ENCODE measurements around the gene KRT12.

GRCh38 chr17:40848583-40849235, 18.3 kb downstream of the KRT12 start:
- no peak for TF ChIP-seq CTCF (conservative IDR thresholded peaks at IDR 0.05; ENCODE audit: low read depth, low read length)
- no peak for TF ChIP-seq POLR2A (IDR thresholded peaks at IDR 0.05; ENCODE audit: low read depth, low read length)
- no peak for TF ChIP-seq USF2 (IDR thresholded peaks at IDR 0.05; ENCODE audit: low read depth, low read length)
- no peak for TF ChIP-seq RAD21 (IDR thresholded peaks at IDR 0.05; ENCODE audit: low read length)
- no peak for TF ChIP-seq BHLHE40 (IDR thresholded peaks at IDR 0.05; ENCODE audit: low read depth, low read length)
- TF ChIP-seq SMC3 (IDR thresholded peaks at IDR 0.05; ENCODE audit: low read depth, low read length): no peak
- TF ChIP-seq MAFK (IDR thresholded peaks at IDR 0.05; ENCODE audit: low read depth, low read length): no peak
- TF ChIP-seq ELK1 (IDR thresholded peaks at IDR 0.05; ENCODE audit: borderline replicate concordance, low read depth, low read length): no peak
- no peak for TF ChIP-seq MXI1 (IDR thresholded peaks at IDR 0.05; ENCODE audit: borderline replicate concordance, low read depth, low read length)
- no peak for TF ChIP-seq CEBPB (IDR thresholded peaks at IDR 0.05; ENCODE audit: low read depth, low read length)
- no peak for TF ChIP-seq RCOR1 (IDR thresholded peaks at IDR 0.05; ENCODE audit: insufficient replicate concordance, low read length)
- no peak for TF ChIP-seq RFX5 (IDR thresholded peaks at IDR 0.05; ENCODE audit: low read depth, low read length)
- TF ChIP-seq NFE2L2 (IDR thresholded peaks at IDR 0.05; ENCODE audit: low read depth, low read length): no peak

Measured in IMR-90 (cell line).